H9 (cell line): ENCODE measurements around the gene GTPBP4. TPM values are rescaled to one million over a fixed set of nuclear protein-coding genes. Genes with fewer than 3 reads are reported as not detected.
"Not testable (repeated sequence)": the region's sequence is repeated elsewhere in the genome, so short reads cannot be mapped to it uniquely, and the experiment has no call there.

ENCODE experiments used
- DNase-seq: peaks from one replicate; pipeline ENCODE4 v3.0.0-alpha.2; 2017
- H2AFZ ChIP-seq: one replicate; pipeline ENCODE4 v1.6.1; 2013; ENCODE audit warnings: mild to moderate bottlenecking, low read length, control low read depth, moderate library complexity
- H2AK5ac ChIP-seq: 2 replicates; pipeline ENCODE4 v1.6.1; 2013; ENCODE audit warnings: low read length, control low read depth, mixed read lengths; ENCODE audit not compliant: insufficient read length
- H2BK120ac ChIP-seq: one replicate; pipeline ENCODE4 v1.6.1; 2013; ENCODE audit warnings: low read depth, mild to moderate bottlenecking, low read length, control low read depth, inconsistent platforms; ENCODE audit not compliant: poor library complexity, severe bottlenecking
- H2BK12ac ChIP-seq: 2 replicates; pipeline ENCODE4 v1.6.1; 2013; ENCODE audit warnings: low read length, control low read depth, mixed read lengths, low read depth; ENCODE audit not compliant: insufficient read length
- H2BK15ac ChIP-seq: 2 replicates; pipeline ENCODE4 v1.6.1; 2013; ENCODE audit warnings: low read depth, low read length, control low read depth
- H2BK20ac ChIP-seq: one replicate; pipeline ENCODE4 v1.6.1; 2013; ENCODE audit warnings: low read depth, mild to moderate bottlenecking, low read length, control low read depth, inconsistent platforms; ENCODE audit not compliant: poor library complexity, severe bottlenecking
- H2BK5ac ChIP-seq: 2 replicates; pipeline ENCODE4 v1.6.1; 2013; ENCODE audit warnings: low read length, control low read depth, mixed read lengths; ENCODE audit not compliant: insufficient read length
- H3K14ac ChIP-seq: 2 replicates; pipeline ENCODE4 v1.6.1; 2013; ENCODE audit warnings: low read length, control low read depth; ENCODE audit not compliant: insufficient read depth
- H3K18ac ChIP-seq: 2 replicates; pipeline ENCODE4 v1.6.1; 2013; ENCODE audit warnings: low read depth, mild to moderate bottlenecking, mixed read lengths, low read length, control low read depth; ENCODE audit not compliant: insufficient read length
- H3K23ac ChIP-seq: 2 replicates; pipeline ENCODE4 v1.6.1; 2013; ENCODE audit warnings: low read length, control low read depth, mixed read lengths, low read depth; ENCODE audit not compliant: insufficient read length
- H3K23me2 ChIP-seq: 2 replicates; pipeline ENCODE4 v1.6.1; 2013; ENCODE audit warnings: low read depth, mild to moderate bottlenecking, mixed read lengths, low read length, control low read depth; ENCODE audit not compliant: insufficient read length, poor library complexity, severe bottlenecking
- H3K27ac ChIP-seq: 2 replicates; pipeline ENCODE4 v1.5.1; 2013; ENCODE audit warnings: low read length, control low read depth, mixed read lengths, low read depth; ENCODE audit not compliant: insufficient read length
- H3K27me3 ChIP-seq: 2 replicates; pipeline ENCODE4 v1.6.1; 2013; ENCODE audit warnings: low read length, control low read depth, inconsistent platforms; ENCODE audit not compliant: insufficient read depth
- H3K4ac ChIP-seq: 2 replicates; pipeline ENCODE4 v1.6.1; 2013; ENCODE audit warnings: low read depth, mild to moderate bottlenecking, control low read depth, inconsistent platforms, low read length, moderate library complexity
- H3K4me1 ChIP-seq: 2 replicates; pipeline ENCODE4 v1.6.1; 2013; ENCODE audit warnings: low read length, control low read depth, inconsistent platforms; ENCODE audit not compliant: insufficient read depth
- H3K4me2 ChIP-seq: 2 replicates; pipeline ENCODE4 v1.6.1; 2013; ENCODE audit warnings: low read length, control low read depth, mixed read lengths; ENCODE audit not compliant: insufficient read length, insufficient read depth
- H3K56ac ChIP-seq: 2 replicates; pipeline ENCODE4 v1.6.1; 2013; ENCODE audit warnings: low read depth, mild to moderate bottlenecking, mixed read lengths, low read length, control low read depth; ENCODE audit not compliant: insufficient read length
- H3K79me1 ChIP-seq: 2 replicates; pipeline ENCODE4 v1.6.1; 2013; ENCODE audit warnings: low read depth, mild to moderate bottlenecking, moderate library complexity, low read length, control low read depth, inconsistent platforms; ENCODE audit not compliant: insufficient read depth, poor library complexity, severe bottlenecking
- H3K79me2 ChIP-seq: 2 replicates; pipeline ENCODE4 v1.6.1; 2013; ENCODE audit warnings: low read length, control low read depth, inconsistent platforms; ENCODE audit not compliant: insufficient read depth
- H3K9ac ChIP-seq: 2 replicates; pipeline ENCODE4 v1.6.1; 2013; ENCODE audit warnings: low read length, control low read depth, mixed read lengths; ENCODE audit not compliant: insufficient read length; ENCODE audit errors: extremely low read depth
- H3K9me3 ChIP-seq: one replicate; pipeline ENCODE4 v1.6.1; 2013; ENCODE audit warnings: low read depth, low read length, inconsistent platforms; ENCODE audit not compliant: control insufficient read depth
- H3T11ph ChIP-seq: one replicate; pipeline ENCODE4 v1.6.1; 2013; ENCODE audit warnings: mild to moderate bottlenecking, low read length, control low read depth, inconsistent platforms
- H4K20me1 ChIP-seq: one replicate; pipeline ENCODE4 v1.6.1; 2013; ENCODE audit not compliant: control insufficient read depth, insufficient read length, insufficient read depth
- H4K5ac ChIP-seq: 2 replicates; pipeline ENCODE4 v1.6.1; 2013; ENCODE audit warnings: low read depth, mild to moderate bottlenecking, mixed read lengths, low read length, control low read depth; ENCODE audit not compliant: insufficient read length
- H4K8ac ChIP-seq: replicated peaks from 2 replicates; pipeline ENCODE4 v1.6.1; 2013; ENCODE audit warnings: low read length, control low read depth, mixed read lengths, low read depth; ENCODE audit not compliant: insufficient read length
- H4K91ac ChIP-seq: 2 replicates; pipeline ENCODE4 v1.6.1; 2013; ENCODE audit warnings: low read depth, mild to moderate bottlenecking, moderate library complexity, mixed read lengths, low read length, control low read depth; ENCODE audit not compliant: insufficient read length
- H3K27ac Mint-ChIP-seq, 3 experiments: 2 replicates in 2 of 3; 3 replicates in 1 of 3; pipeline ENCODE4 v1.8.0; 2020 to 2021; ENCODE audit warnings: mixed read lengths in 3 of 3, mild to moderate bottlenecking in 1 of 3, moderate library complexity in 1 of 3
- H3K27me3 Mint-ChIP-seq: 2 replicates; pipeline ENCODE4 v1.8.0; 2021; ENCODE audit warnings: low read depth, mild to moderate bottlenecking, moderate library complexity, mixed read lengths
- H3K36me3 Mint-ChIP-seq, 3 experiments: 2 replicates in 2 of 3; 3 replicates in 1 of 3; pipeline ENCODE4 v1.8.0; 2020 to 2021; ENCODE audit warnings: low read depth in 3 of 3, mixed read lengths in 3 of 3; ENCODE audit not compliant: insufficient read depth in 1 of 3
- H3K4me1 Mint-ChIP-seq, 2 experiments: 2 replicates each; pipeline ENCODE4 v1.8.0; 2020; ENCODE audit warnings: mixed read lengths in 2 of 2
- H3K4me3 Mint-ChIP-seq, 2 experiments: 2 replicates in 1 of 2; 3 replicates in 1 of 2; pipeline ENCODE4 v1.8.0; 2020 to 2021; ENCODE audit warnings: mild to moderate bottlenecking in 2 of 2, mixed read lengths in 2 of 2, moderate library complexity in 1 of 2
- H3K9me3 Mint-ChIP-seq, 2 experiments: 2 replicates in 1 of 2; 3 replicates in 1 of 2; pipeline ENCODE4 v1.8.0; 2020; ENCODE audit warnings: mild to moderate bottlenecking in 2 of 2, mixed read lengths in 2 of 2, moderate library complexity in 1 of 2
- CTCF ChIP-seq: fragments of 200-600 bp; sonication (generic); conservative IDR thresholded peaks from 3 replicates; pipeline ENCODE4 v1.8.0; 2021; ENCODE audit warnings: antibody characterized with exemption, mild to moderate bottlenecking
- WGBS: extraction: QIAGEN DNeasy Blood & Tissue Kit; methylation state at CpG from one replicate; pipeline ENCODE4 v1.1.7; 2013; ENCODE audit warnings: missing lambda C conversion rate, low lambda C conversion rate, mixed read lengths; ENCODE audit not compliant: insufficient read length; ENCODE audit errors: extremely low coverage; 5-methylcytosine and 5-hydroxymethylcytosine counted together
- total RNA-seq: library from RNA; stranded (reverse); gene quantifications from 2 replicates; pipeline ENCODE4 v1.2.1, GENCODE V29; 2021

Gene GTPBP4
- total RNA-seq, 1 experiment from 2014 or later = 134 TPM

GRCh38 chr10:1064964-1065247 is 76.7 kb downstream of the GTPBP4 start:
- H3K4me1 ChIP-seq = no peaks in the 10 kb centered on the region
- no peak overlapping the region for H3T11ph ChIP-seq
- DNase-seq = no peak
- no peak overlapping the region for H2AFZ ChIP-seq
- no peaks in the 10 kb centered on the region for H3K9me3 Mint-ChIP-seq
- H2BK5ac ChIP-seq = no peak overlapping the region
- H3K4me1 Mint-ChIP-seq = peaks cover 0 to 9% of the 10 kb centered on the region in 2 experiments; a peak in 3 of 4 replicates
- no peak overlapping the region for H2BK20ac ChIP-seq
- H3K18ac ChIP-seq = no peak overlapping the region
- H4K20me1 ChIP-seq = no peaks in the 10 kb centered on the region
- H3K79me1 ChIP-seq = peaks cover 13% of the 10 kb centered on the region
- H2BK15ac ChIP-seq = no peak overlapping the region
- peaks cover 7% of the 10 kb centered on the region; the same call in 1 of the 2 replicates for H3K79me2 ChIP-seq
- no peaks in the 10 kb centered on the region for H3K23me2 ChIP-seq
- H3K9ac ChIP-seq = no peak overlapping the region
- H3K23ac ChIP-seq = no peak overlapping the region
- no peak overlapping the region for H4K8ac ChIP-seq
- no peaks in the 10 kb centered on the region for H3K27me3 Mint-ChIP-seq
- no peaks in the 10 kb centered on the region; a peak in 1 of 7 replicates for H3K36me3 Mint-ChIP-seq
- H3K4me3 Mint-ChIP-seq = no peak overlapping the region
- no peak overlapping the region for H3K4me2 ChIP-seq
- no peak overlapping the region for H3K56ac ChIP-seq
- H3K4ac ChIP-seq = no peak overlapping the region
- TF ChIP-seq CTCF = no peak
- no peak overlapping the region for H3K14ac ChIP-seq
- no peak overlapping the region for H4K91ac ChIP-seq
- no peak overlapping the region for H3K27ac ChIP-seq
- no peak overlapping the region for H2BK120ac ChIP-seq
- no peak overlapping the region for H2AK5ac ChIP-seq
- H3K9me3 ChIP-seq = no peaks in the 10 kb centered on the region
- H2BK12ac ChIP-seq = no peak overlapping the region
- 100% methylated on average over 2 of the region's 4 CpGs for WGBS
- H3K27me3 ChIP-seq = no peaks in the 10 kb centered on the region
- no peak overlapping the region; a peak in 1 of 7 replicates for H3K27ac Mint-ChIP-seq
- no peak overlapping the region for H4K5ac ChIP-seq

GRCh38 chr10:1066734-1067133 is 78.5 kb downstream of the GTPBP4 start:
- not testable (repeated sequence) for H2AFZ ChIP-seq, H4K5ac ChIP-seq, H2AK5ac ChIP-seq, H3K9me3 ChIP-seq, H3K27me3 Mint-ChIP-seq, H2BK15ac ChIP-seq, H3K23me2 ChIP-seq, H3K79me2 ChIP-seq, H3K23ac ChIP-seq, H2BK12ac ChIP-seq, H3K27ac ChIP-seq, H2BK5ac ChIP-seq, H3K36me3 Mint-ChIP-seq, H2BK20ac ChIP-seq, H3K56ac ChIP-seq, H3K4ac ChIP-seq, DNase-seq, H3K9ac ChIP-seq, H3T11ph ChIP-seq, H3K79me1 ChIP-seq, H4K91ac ChIP-seq, H2BK120ac ChIP-seq, H3K4me2 ChIP-seq, H3K14ac ChIP-seq, H4K20me1 ChIP-seq, H3K4me1 ChIP-seq, H3K4me3 Mint-ChIP-seq, H3K27ac Mint-ChIP-seq, H3K18ac ChIP-seq, H3K9me3 Mint-ChIP-seq, H4K8ac ChIP-seq, H3K27me3 ChIP-seq
- H3K4me1 Mint-ChIP-seq = peaks cover 6 to 16% of the 10 kb centered on the region in 2 experiments; a peak in 3 of 4 replicates
- WGBS = no CpG with 5 or more reads among the region's 8 CpGs
